Upper lobe of right lung (tissue), 1 donor: ENCODE measurements around the gene AKAP1. TPM values are rescaled to one million over a fixed set of nuclear protein-coding genes. Genes with fewer than 3 reads are reported as not detected.

Experiments used
- ATAC-seq: fragments of 200-7000 bp; cut with Tn5 transposase; one replicate; pipeline ENCODE4 v1.9.1; 2020; ENCODE audit warnings: mild to moderate bottlenecking, moderate library complexity
- DNase-seq: peaks from one replicate; pipeline ENCODE4 v3.0.0-alpha.2; 2020
- H3K27ac ChIP-seq: fragments of 200-600 bp; one replicate; pipeline ENCODE4 v1.8.0; 2022
- H3K27me3 ChIP-seq: fragments of 200-600 bp; one replicate; pipeline ENCODE4 v1.8.0; 2022; ENCODE audit warnings: mild to moderate bottlenecking
- H3K36me3 ChIP-seq: fragments of 200-600 bp; one replicate; pipeline ENCODE4 v1.8.0; 2022
- H3K4me1 ChIP-seq: fragments of 200-600 bp; one replicate; pipeline ENCODE4 v1.8.0; 2022
- H3K4me3 ChIP-seq: fragments of 200-600 bp; one replicate; pipeline ENCODE4 v1.8.0; 2022; ENCODE audit warnings: mild to moderate bottlenecking
- H3K9me3 ChIP-seq: fragments of 200-600 bp; one replicate; pipeline ENCODE4 v1.8.0; 2022
- CTCF ChIP-seq: fragments of 200-600 bp; IDR thresholded peaks from one replicate; pipeline ENCODE4 v1.8.0; 2022; ENCODE audit warnings: antibody characterized with exemption
- intact Hi-C: fragments of 100-400 bp; cut with DNase I; formaldehyde crosslinking; loops from one replicate; pipeline ENCODE4 v1.11.0; 2022
- total RNA-seq: library from RNA; stranded (reverse); fragmentation: NEBNext Ultra II Directional; extraction: Animal tissue kit (Norgen Biotek cat#: 25700); gene quantifications from one replicate; pipeline ENCODE4 v1.2.1, GENCODE V29; 2021
- donor health status: DM: no; HTN: yes; CAD: no; lungs with severe emphysema.

AKAP1 gene
- total RNA-seq, 1 donor from 2014 or later, result 59.9 TPM

- Histone ChIP-seq H3K4me3 (peak overlapping the region; percentile 89), H3K27me3 (no peaks in the 10 kb centered on the region), H3K27ac (peak overlapping the region; percentile 84), H3K9me3 (no peaks in the 10 kb centered on the region), H3K4me1 (peaks cover 22% of the 10 kb centered on the region), H3K36me3 (no peaks in the 10 kb centered on the region)
- no peak for TF ChIP-seq CTCF
- peak; percentile 74 for DNase-seq
- peak; percentile 1 for ATAC-seq
- intact Hi-C loops, result no loop called here
Observed at GRCh38 chr17:57086069-57086930, 1.3 kb downstream of the AKAP1 start.

- no peak for TF ChIP-seq CTCF
- H3K4me1 ChIP-seq, result peaks cover 33% of the 10 kb centered on the region
- no peak overlapping the region for H3K4me3 ChIP-seq
- DNase-seq (no peak), ATAC-seq (no peak)
- H3K27me3 ChIP-seq, result no peaks in the 10 kb centered on the region
- H3K36me3 ChIP-seq, result no peaks in the 10 kb centered on the region
- H3K27ac ChIP-seq, result no peak overlapping the region
- intact Hi-C loops, result no loop called here
- no peaks in the 10 kb centered on the region for H3K9me3 ChIP-seq
Observed at GRCh38 chr17:57088298-57088697, 3.3 kb downstream of the AKAP1 start.

GRCh38 chr17:57089391-57089790 is 4.3 kb downstream of the AKAP1 start:
- H3K9me3 ChIP-seq, result no peaks in the 10 kb centered on the region
- TF ChIP-seq CTCF, result no peak
- DNase-seq, result no peak
- H3K27ac ChIP-seq, result no peak overlapping the region
- peaks cover 29% of the 10 kb centered on the region for H3K4me1 ChIP-seq
- H3K36me3 ChIP-seq, result no peaks in the 10 kb centered on the region
- no peak for ATAC-seq
- intact Hi-C loops, result no loop called here
- H3K4me3 ChIP-seq, result no peak overlapping the region
- H3K27me3 ChIP-seq, result no peaks in the 10 kb centered on the region

- no peak for TF ChIP-seq CTCF
- H3K4me1 ChIP-seq, result peaks cover 29% of the 10 kb centered on the region
- intact Hi-C loops, result no loop called here
- H3K27ac ChIP-seq, result peak overlapping the region; percentile 42
- no peaks in the 10 kb centered on the region for H3K36me3 ChIP-seq
- H3K27me3 ChIP-seq, result no peaks in the 10 kb centered on the region
- no peaks in the 10 kb centered on the region for H3K9me3 ChIP-seq
- DNase-seq, result no peak
- no peak for ATAC-seq
- H3K4me3 ChIP-seq, result no peak overlapping the region
Observed at GRCh38 chr17:57090560-57091185, 5.6 kb downstream of the AKAP1 start.

GRCh38 chr17:57091186-57091618 is 6.2 kb downstream of the AKAP1 start:
- peak; percentile 51 for ATAC-seq
- H3K4me1 ChIP-seq, result peaks cover 29% of the 10 kb centered on the region

More at GRCh38 chr17:57091186-57091618, 6.2 kb downstream of the AKAP1 start:
- Histone ChIP-seq H3K4me3 (no peak overlapping the region), H3K9me3 (no peaks in the 10 kb centered on the region), H3K36me3 (no peaks in the 10 kb centered on the region), H3K27ac (peak overlapping the region; percentile 42), H3K27me3 (no peaks in the 10 kb centered on the region)
- TF ChIP-seq CTCF, result no peak
- no peak for DNase-seq
- intact Hi-C loops, result no loop called here
